SK-MEL-5 (cell line): ENCODE data around the gene NAA38. TPM values are rescaled to one million over a fixed set of nuclear protein-coding genes. Genes with fewer than 3 reads are reported as not detected.
"Not testable (repeated sequence)": the region's sequence is repeated elsewhere in the genome, so short reads cannot be mapped to it uniquely, and the experiment has no call there.

ENCODE experiments used
- DNase-seq: peaks from one replicate; pipeline ENCODE4 v3.0.0-alpha.2; 2016; ENCODE audit warnings: low read depth, low spot score
- in situ Hi-C: cut with HindIII; loops from 2 replicates; pipeline ENCODE4 v1.10.0; 2016; ENCODE audit warnings: low sequenced_read_pairs, high pct_unique_total_duplicates, low pct_unique_long_range_greater_than_20kb
- small RNA-seq, 2 experiments: library from RNA; depleted of rRNA; stranded (forward); fragments of <200 nt; gene quantifications; one replicate each; pipeline ENCODE3, GENCODE V24; 2014
- total RNA-seq: library from RNA; depleted of rRNA; stranded (reverse); fragments of >200 nt; shearing (Covaris generic); gene quantifications from 2 replicates; pipeline ENCODE4 v1.2.3, GENCODE V29; 2014; rRNA removed

NAA38 gene
- total RNA-seq, 1 experiment from 2014 or later, result 74.5 TPM

GRCh38 chr17:7818746-7819645 lies 38.4 kb downstream of the NAA38 start:
- no peak for DNase-seq
- in situ Hi-C loops, result no loop called here

DNA sequence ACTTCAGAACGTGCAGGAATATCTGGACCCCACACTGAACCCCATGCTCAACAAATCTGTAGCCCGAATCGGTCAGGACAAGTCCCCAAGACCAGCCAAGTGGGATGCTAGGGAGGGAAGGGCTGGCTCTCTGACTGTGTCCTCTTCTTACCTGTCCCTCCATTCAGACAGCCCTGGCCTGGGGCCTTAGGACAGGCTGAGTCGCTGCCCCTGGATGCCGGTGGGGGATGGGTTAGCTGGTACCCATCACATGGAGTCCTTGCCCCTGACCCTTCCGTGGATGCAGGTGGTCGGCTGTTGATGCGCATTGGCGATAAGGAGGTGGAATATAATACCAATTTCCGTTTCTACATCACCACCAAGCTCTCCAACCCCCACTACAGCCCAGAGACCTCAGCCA lies 39.3 kb downstream of the NAA38 start:
- no peak for DNase-seq
- in situ Hi-C loops, result no loop called here

GRCh38 chr17:7817643-7817964 lies 39.8 kb downstream of the NAA38 start:
- in situ Hi-C loops, result no loop called here
- DNase-seq, result no peak

- no peak for DNase-seq
- in situ Hi-C loops, result no loop called here
Observed at GRCh38 chr17:7816926-7817642, 40.3 kb downstream of the NAA38 start.

DNA sequence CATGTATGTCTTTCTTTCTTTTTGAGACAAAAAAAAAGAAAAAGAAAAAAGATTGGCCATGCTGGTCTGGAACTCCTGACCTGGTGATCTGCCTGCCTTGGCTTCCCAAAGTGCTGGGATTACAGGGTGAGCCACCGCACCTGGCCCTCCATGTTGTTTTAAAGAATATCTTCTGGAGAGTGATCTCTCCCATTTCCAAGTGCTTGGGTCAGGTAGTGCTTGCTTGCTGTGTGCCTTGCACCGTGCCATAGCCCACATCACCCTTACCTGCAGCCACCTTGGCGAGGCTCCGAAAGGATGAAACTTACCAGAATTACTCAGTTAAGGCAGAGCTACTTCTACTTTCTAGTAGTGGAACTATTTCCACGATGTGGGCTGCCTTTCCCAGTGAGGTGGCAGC lies 42.4 kb downstream of the NAA38 start:
- in situ Hi-C loops, result no loop called here

GRCh38 chr17:7811251-7811650 lies 46.1 kb downstream of the NAA38 start:
- no peak for DNase-seq
- in situ Hi-C loops, result no loop called here

More for the DNA sequence above, 42.4 kb downstream of the NAA38 start:
- DNase-seq, result no peak

DNA sequence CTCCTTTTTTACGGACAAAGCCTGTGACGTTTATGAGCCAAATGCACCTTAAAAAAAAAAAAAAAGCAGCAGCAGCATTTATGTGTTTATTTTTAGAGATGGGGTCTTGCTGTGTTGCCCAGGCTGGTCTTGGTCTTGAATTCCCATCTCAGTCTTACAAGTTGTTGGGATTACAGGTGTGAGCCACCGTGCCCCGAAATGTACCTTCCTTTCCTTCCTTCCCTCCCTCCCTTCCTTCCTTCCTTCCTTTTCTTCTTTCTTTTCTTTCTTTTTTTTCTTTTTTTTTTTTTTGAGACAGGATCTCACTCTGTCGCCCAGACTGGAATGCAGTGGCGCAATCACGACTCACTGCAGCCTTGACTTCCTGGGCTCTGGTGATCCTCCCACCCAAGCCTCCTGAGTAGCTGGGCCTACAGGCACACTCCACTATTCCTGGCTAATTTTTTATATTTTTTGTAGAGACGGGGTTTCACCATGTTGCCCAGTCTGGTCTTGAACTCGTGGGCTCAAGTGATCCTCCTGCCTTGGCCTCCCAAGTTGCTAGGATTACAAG lies 47.5 kb downstream of the NAA38 start:
- DNase-seq, in situ Hi-C loops: not testable (repeated sequence)

GRCh38 chr17:7809086-7809790 lies 48.1 kb downstream of the NAA38 start:
- no peak for DNase-seq
- in situ Hi-C loops, result no loop called here

GRCh38 chr17:7807206-7807605 lies 50.2 kb downstream of the NAA38 start:
- no peak for DNase-seq
- in situ Hi-C loops, result no loop called here

Small RNA genes lying within 50 kb of the gene (small RNA-seq; reads per million reads assigned to genes)
- 24.9 to 66.2 reads per million in 2 experiments for gene SCARNA21

Other genes with a start within 250 kb of the NAA38 start
- gene FXR2, start 242.7 kb downstream of the NAA38 start, total RNA-seq, result 56.6 and 61.7 TPM in 2 replicates
- gene SAT2, start 229.7 kb downstream of the NAA38 start, total RNA-seq, result 49.6 and 56.3 TPM in 2 replicates
- gene SHBG, start 227.4 kb downstream of the NAA38 start, total RNA-seq, result 0.82 and 1.6 TPM in 2 replicates
- gene ATP1B2, start 206.6 kb downstream of the NAA38 start, total RNA-seq, result 0.27 and 0.85 TPM in 2 replicates
- gene TP53, start 170.1 kb downstream of the NAA38 start, total RNA-seq, result 14.1 and 15.4 TPM in 2 replicates
- gene WRAP53, start 169.1 kb downstream of the NAA38 start, total RNA-seq, result 13.4 and 16.4 TPM in 2 replicates
- 2.8 and 3.7 TPM in 2 replicates for gene EFNB3, start 152.4 kb downstream of the NAA38 start, total RNA-seq
- gene DNAH2, start 139.8 kb downstream of the NAA38 start, total RNA-seq, result 0.03 TPM in 1 of 2 replicates, not detected in the other
- 1.6 and 2.4 TPM in 2 replicates for gene KDM6B, start 23.3 kb downstream of the NAA38 start, total RNA-seq
- gene TMEM88, start 2.5 kb downstream of the NAA38 start, total RNA-seq, result 0.18 and 0.80 TPM in 2 replicates
- gene CYB5D1, start 444 bp upstream of the NAA38 start, total RNA-seq, result 7.2 and 7.5 TPM in 2 replicates
- gene CHD3, start 31.2 kb upstream of the NAA38 start, total RNA-seq, result 68.4 and 74.0 TPM in 2 replicates
- 4.3 and 5.7 TPM in 2 replicates for gene RNF227, start 58.7 kb upstream of the NAA38 start, total RNA-seq
- 0.21 and 0.37 TPM in 2 replicates for gene KCNAB3, start 72.3 kb upstream of the NAA38 start, total RNA-seq
- 22.1 and 27.3 TPM in 2 replicates for gene TRAPPC1, start 74.4 kb upstream of the NAA38 start, total RNA-seq
- 11.9 and 17.3 TPM in 2 replicates for gene CNTROB, start 74.6 kb upstream of the NAA38 start, total RNA-seq
- not detected in 2 replicates for gene GUCY2D, start 145.1 kb upstream of the NAA38 start, total RNA-seq
- 0.16 and 0.26 TPM in 2 replicates for gene ALOX15B, start 181.5 kb upstream of the NAA38 start, total RNA-seq
- gene ALOX12B, start 230.2 kb upstream of the NAA38 start, total RNA-seq, result 0.21 TPM in 1 of 2 replicates, not detected in the other